HG03469 (cell line): ENCODE data around the gene DGCR6L.
"Not testable (repeated sequence)": the region's sequence is repeated elsewhere in the genome, so short reads cannot be mapped to it uniquely, and the experiment has no call there.

Experiments
- ATAC-seq: cut with Tn5 transposase; IDR thresholded peaks from one replicate; pipeline ENCODE4 v1.9.1; 2021; ENCODE audit warnings: mild to moderate bottlenecking, moderate library complexity, moderate number of reproducible peaks; ENCODE audit not compliant: unreplicated experiment

Gene DGCR6L

GRCh38 chr22:20319745-20320658, at the start of gene DGCR6L:
Gene DGCR6L, minus strand, starts transcription at chr22:20320060. Its CDS starts 72 bp downstream, at chr22:20319988.
- no peak for ATAC-seq

- not testable (repeated sequence) for ATAC-seq
Measured at GRCh38 chr22:20368875-20369274, 49.0 kb upstream of the DGCR6L start.

GRCh38 chr22:20366841-20367240, 47.0 kb upstream of the DGCR6L start:
- ATAC-seq = not testable (repeated sequence)

- ATAC-seq = not testable (repeated sequence)
Measured at GRCh38 chr22:20364335-20365260, 44.7 kb upstream of the DGCR6L start.

- not testable (repeated sequence) for ATAC-seq
Measured at GRCh38 chr22:20362403-20362802, 42.5 kb upstream of the DGCR6L start.

- ATAC-seq = not testable (repeated sequence)
Measured at GRCh38 chr22:20361752-20362229, 41.9 kb upstream of the DGCR6L start.

GRCh38 chr22:20360866-20361751, 41.2 kb upstream of the DGCR6L start:
- not testable (repeated sequence) for ATAC-seq

- ATAC-seq = not testable (repeated sequence)
Measured at GRCh38 chr22:20360261-20360660, 40.4 kb upstream of the DGCR6L start.

GRCh38 chr22:20358503-20359239, 38.8 kb upstream of the DGCR6L start:
- ATAC-seq = not testable (repeated sequence)

GRCh38 chr22:20357967-20358366, 38.1 kb upstream of the DGCR6L start:
- ATAC-seq = not testable (repeated sequence)

- not testable (repeated sequence) for ATAC-seq
Measured at GRCh38 chr22:20356906-20357305, 37.0 kb upstream of the DGCR6L start.

- ATAC-seq = not testable (repeated sequence)
Measured at GRCh38 chr22:20355939-20356636, 36.2 kb upstream of the DGCR6L start.

GRCh38 chr22:20354238-20354975, 34.5 kb upstream of the DGCR6L start:
- no peak for ATAC-seq

GRCh38 chr22:20352536-20352935, 32.7 kb upstream of the DGCR6L start:
- ATAC-seq = not testable (repeated sequence)

GRCh38 chr22:20346553-20346952, 26.7 kb upstream of the DGCR6L start:
- not testable (repeated sequence) for ATAC-seq

- ATAC-seq = not testable (repeated sequence)
Measured at GRCh38 chr22:20338291-20338690, 18.4 kb upstream of the DGCR6L start.

GRCh38 chr22:20337807-20338206, 17.9 kb upstream of the DGCR6L start:
- not testable (repeated sequence) for ATAC-seq

- not testable (repeated sequence) for ATAC-seq
Measured at GRCh38 chr22:20336561-20336960, 16.7 kb upstream of the DGCR6L start.
